RKO (cell line): ENCODE results near the gene FNDC10.
"Not testable (repeated sequence)": the region's sequence is repeated elsewhere in the genome, so short reads cannot be mapped to it uniquely, and the experiment has no call there.

Experiments used
- DNase-seq: peaks from one replicate; pipeline ENCODE4 v3.0.0-alpha.2; 2016; ENCODE audit warnings: low spot score

Gene FNDC10

GRCh38 chr1:1599030-1599934 is 653 bp downstream of the FNDC10 start:
- no peak for DNase-seq

DNA sequence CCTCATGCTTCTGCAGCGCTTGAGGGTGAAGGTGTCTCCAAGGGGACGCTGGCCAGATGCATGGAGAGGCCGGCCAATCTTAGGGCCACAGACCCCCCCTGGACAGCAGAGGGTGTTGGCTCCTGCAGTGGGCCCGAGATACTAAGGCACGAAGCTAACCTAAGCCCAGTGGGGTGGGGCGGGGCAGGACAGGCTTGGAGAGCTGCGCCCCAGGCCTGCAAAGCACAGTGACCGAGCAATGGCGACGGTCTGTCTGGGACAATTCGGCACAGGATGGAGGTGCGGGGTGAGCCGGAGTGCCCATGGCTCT is 1.3 kb downstream of the FNDC10 start:
- no peak for DNase-seq

- no peak for DNase-seq
These were observed 1.8 kb downstream of the FNDC10 start for GRCh38 chr1:1598051-1598719.

DNA sequence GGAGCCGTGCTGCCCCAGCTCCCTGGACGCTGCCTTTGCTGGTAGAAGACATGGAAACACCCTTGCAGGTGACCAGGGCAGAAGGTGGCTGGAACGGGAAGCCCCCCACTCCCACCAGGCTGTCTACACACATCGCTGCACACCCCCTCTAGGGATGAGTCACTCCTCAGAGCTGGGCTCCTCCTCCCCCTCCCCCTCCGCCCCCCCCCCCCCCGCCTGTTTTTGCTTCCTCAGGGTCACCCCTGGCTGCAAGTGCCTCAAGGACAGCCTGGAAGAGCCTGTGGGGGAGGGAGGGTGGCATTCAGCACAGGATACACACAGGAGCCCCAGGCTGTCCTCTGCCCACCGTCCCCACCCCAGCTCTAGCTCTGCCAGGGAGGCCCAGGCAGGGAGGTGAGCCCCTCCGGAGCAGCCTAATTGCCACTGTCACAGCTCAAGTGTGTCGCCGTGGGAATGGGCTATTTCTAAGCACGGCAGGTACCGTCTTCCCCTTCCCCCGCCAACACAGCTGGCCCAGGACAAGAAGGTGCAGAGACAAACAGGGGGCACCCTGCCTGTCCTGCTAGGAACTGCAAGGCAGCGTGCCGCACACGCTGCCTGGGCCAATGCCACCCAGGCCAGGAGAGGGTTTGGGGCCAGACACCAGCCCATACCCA is 2.5 kb downstream of the FNDC10 start:
- no peak for DNase-seq

GRCh38 chr1:1596493-1597274 is 3.3 kb downstream of the FNDC10 start:
- no peak for DNase-seq

- not testable (repeated sequence) for DNase-seq
These were observed 4.6 kb downstream of the FNDC10 start for GRCh38 chr1:1595341-1595740.

GRCh38 chr1:1594602-1595260 is 5.2 kb downstream of the FNDC10 start:
- no peak for DNase-seq

GRCh38 chr1:1593834-1594601 is 5.9 kb downstream of the FNDC10 start:
- no peak for DNase-seq

DNA sequence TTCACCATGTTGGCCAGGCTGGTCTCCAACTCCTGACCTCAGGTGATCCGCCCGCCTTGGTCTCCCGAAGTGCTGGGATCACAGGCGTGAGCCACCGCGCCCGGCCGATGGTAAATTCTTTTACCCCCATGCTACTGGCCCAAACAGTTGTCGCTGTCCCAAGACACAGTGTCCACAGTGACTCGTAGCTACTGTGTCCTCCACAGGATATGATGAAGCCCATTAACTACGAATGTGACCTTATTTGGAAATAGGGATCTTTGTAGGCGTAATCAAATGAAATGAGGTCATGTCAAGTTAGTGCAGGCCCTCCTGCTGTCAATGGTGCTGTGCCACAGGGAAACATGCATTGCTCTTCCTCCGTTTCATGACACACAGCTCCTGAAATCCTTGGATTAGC is 8.5 kb downstream of the FNDC10 start:
- peak; percentile 75 for DNase-seq

DNA sequence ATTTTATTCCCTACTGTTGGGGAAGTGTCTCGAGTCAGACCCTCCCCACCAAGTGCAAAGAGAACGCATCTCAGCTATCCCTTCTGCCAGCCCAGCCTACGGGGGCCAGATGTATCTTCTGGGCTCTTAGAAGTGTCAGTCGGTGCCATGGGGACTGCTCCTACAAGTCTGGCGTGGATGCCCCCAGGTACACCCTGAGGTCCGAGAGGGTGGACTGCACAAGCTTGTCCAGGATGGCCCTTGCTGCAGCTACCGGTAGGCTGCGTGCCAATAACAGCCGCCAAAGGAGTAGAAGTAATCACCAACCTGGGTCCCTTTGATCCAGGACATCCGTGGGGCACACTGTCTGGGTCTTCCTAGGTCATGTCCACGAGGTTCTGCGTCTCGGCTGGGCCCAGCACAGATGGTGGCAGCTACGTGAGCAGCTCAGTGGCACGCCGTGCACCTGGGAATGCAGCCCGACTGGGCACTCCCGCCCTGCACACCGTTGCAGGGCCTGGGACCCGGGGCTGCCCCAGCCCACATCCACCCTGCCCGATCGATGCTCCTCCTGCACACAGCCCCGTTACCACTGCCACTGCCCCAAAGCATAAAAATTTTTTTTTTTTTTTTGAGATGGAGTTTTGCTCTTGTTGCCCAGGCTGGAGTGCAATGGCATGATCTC is 16.5 kb downstream of the FNDC10 start:
- no peak for DNase-seq

GRCh38 chr1:1582585-1583346 is 17.2 kb downstream of the FNDC10 start:
- no peak for DNase-seq

DNA sequence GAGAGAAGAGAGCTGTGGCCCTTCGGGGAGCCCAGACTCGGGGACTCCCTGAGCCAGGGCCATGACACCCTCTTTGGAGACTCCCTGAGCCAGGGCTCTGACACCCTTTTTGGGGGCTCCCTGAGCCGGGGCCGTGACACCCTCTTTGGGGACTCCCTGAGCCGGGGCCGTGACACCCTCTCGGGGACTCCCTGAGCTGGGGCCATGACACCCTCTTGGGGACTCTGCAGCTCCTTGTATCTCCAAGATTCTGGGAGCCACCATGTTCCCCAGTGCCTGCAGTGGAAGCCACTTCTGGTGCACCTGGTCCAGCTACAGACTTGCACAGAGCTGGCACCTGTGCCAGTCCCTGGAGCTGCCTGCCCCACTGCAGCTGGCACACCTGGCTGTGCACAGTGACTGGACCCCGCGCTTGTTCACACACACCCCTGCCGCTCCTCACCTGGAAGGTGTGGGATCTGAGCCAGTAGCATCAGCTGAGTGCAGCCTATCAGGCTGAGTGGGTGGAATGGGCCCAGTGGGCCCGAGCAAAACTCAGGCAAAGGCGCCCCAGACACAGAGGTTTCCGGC is 21.5 kb downstream of the FNDC10 start:
- DNase-seq, result no peak

DNA sequence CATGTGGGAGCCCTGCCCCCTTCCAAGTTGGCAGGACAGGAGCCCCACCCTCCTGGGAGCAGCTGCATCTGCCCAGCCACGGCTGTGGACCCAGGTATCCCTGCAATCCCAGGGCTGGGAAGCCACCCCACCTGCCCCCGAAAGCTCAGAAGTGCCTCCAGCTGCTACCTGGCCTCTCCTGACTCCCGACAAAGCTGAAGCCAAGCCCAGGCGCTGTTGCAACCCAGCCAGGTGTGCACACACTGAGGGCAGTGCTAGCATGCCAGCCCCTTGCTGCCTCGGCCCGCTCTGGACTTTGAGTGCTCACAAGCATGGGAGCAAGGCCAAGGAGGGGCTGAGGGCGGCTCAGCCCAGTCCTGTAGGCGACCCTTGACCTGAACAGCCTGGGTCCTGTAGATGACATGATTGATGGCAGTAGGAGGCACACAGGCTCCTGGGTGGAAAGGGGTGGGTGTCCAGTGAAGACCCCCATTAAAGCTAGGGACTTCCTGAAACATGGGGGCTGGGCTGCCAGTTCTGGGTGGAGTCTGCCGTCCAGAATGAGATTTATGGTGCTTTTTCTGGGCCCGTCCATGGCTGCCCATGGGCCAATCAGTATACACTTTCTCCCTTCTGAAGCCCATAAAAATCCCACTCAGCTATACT is 22.4 kb downstream of the FNDC10 start:
- DNase-seq, result no peak

DNA sequence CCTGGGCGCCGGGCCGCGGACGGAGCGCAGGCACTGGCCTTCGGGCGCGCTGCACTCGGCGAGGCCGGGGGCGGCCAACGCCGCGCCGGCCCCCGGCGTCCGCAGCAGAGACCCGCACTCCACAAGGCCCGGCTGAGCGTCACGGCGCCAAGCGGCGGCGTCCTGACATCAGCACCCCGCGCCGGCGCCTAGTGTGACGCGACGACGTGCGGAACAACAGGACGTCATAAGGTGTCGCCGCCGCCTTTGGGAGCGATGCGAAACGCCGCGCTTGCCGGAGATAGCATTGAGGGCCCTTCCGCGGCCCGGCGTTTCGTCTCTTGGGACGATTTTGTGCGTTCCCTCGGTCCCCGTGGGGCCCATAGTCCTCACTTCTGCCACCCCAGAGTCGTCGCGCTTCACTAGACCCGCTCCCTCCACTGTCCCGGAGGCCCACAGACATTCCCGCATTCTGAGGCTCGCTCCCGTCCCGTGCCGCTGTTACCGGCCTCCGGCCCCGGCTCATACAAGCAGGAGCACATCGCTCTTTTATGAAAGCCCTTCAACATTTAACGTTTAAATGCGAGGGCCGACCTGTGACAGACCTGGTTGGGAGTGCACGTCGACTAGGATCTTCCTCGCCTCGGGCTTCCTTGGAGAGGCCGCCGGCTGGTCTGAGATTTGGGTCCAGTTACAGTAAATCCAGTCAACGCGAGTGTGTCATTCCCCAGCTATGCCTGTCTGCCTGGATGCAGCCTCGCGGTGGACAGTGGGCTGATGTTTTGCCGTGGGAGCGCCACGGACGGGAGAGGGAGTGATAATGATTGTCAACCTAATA is 25.0 kb downstream of the FNDC10 start, which contains the start of gene SSU72:
Gene SSU72 (minus strand): TSS at position 143 of the 817 bp plus-strand sequence. CDS start 306 bp downstream, outside the sequence.
- peak; percentile 93 for DNase-seq

GRCh38 chr1:1573843-1574720 is 25.9 kb downstream of the FNDC10 start:
- peak; percentile 80 for DNase-seq

DNA sequence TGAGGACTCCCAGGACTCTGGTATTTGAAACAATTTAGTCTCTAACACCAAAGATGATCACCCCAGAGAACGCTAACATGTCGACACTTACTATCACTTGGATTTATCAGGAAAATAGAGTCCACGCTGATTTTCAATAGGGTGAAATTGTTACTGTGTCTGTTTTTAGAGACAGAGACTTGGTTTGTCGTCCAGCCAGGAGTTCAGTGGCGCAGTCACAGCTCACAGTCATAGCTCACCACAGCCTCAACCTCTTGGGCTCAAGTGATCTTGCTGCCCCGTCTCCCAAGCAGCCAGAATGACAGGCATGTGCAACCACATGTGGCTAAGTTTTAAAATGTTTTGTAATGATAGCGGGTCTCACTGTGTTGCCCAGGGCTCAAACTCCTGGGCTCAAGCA is 30.6 kb downstream of the FNDC10 start:
- no peak for DNase-seq

GRCh38 chr1:1567891-1568291 is 32.0 kb downstream of the FNDC10 start:
- DNase-seq, result no peak
